GM12874 (cell line): Measurements from ENCODE around the gene C3orf22.

Source experiments
- TF ChIP-seq, protein P1 (sequence below): IDR thresholded peaks from 2 replicates; pipeline ENCODE4 v1.5.1; 2011; ENCODE audit warnings: low read depth, mild to moderate bottlenecking, control low read depth, low read length, moderate library complexity; ENCODE audit not compliant: insufficient read depth

The C3orf22 gene

DNA sequence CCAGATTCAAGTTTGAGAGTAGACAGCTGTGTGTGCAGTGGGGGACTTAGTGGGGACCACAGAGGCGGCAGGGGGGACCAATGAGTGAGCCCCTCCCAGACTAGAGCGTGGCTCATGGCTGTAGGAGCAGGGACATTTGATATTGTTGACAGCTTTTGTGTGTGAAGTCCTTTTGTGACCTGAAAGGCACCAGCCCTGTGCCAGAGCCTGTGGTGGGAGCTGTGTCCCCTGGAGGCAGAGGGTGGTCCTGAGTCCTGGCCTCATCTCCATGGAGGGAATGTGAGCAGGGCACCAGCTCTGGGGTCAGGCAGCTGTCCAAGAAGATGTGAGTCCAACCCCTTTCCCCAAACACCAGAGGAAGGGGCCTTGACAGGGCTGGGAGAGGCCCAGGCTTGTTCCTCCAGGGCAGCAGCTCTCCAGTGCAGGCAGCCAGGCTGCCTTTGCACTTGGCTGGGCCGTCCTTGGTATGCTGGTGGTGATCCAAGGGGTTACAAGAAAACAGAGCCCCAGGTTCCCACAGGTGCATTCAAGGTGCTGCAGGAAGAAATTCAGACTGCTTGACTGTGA lies 10.1 kb upstream of the C3orf22 start:
- TF ChIP-seq, protein P1, sequence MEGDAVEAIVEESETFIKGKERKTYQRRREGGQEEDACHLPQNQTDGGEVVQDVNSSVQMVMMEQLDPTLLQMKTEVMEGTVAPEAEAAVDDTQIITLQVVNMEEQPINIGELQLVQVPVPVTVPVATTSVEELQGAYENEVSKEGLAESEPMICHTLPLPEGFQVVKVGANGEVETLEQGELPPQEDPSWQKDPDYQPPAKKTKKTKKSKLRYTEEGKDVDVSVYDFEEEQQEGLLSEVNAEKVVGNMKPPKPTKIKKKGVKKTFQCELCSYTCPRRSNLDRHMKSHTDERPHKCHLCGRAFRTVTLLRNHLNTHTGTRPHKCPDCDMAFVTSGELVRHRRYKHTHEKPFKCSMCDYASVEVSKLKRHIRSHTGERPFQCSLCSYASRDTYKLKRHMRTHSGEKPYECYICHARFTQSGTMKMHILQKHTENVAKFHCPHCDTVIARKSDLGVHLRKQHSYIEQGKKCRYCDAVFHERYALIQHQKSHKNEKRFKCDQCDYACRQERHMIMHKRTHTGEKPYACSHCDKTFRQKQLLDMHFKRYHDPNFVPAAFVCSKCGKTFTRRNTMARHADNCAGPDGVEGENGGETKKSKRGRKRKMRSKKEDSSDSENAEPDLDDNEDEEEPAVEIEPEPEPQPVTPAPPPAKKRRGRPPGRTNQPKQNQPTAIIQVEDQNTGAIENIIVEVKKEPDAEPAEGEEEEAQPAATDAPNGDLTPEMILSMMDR, result no peak

- TF ChIP-seq, protein P1, result no peak
Observed at GRCh38 chr3:126567696-126568438, 9.1 kb upstream of the C3orf22 start.

DNA sequence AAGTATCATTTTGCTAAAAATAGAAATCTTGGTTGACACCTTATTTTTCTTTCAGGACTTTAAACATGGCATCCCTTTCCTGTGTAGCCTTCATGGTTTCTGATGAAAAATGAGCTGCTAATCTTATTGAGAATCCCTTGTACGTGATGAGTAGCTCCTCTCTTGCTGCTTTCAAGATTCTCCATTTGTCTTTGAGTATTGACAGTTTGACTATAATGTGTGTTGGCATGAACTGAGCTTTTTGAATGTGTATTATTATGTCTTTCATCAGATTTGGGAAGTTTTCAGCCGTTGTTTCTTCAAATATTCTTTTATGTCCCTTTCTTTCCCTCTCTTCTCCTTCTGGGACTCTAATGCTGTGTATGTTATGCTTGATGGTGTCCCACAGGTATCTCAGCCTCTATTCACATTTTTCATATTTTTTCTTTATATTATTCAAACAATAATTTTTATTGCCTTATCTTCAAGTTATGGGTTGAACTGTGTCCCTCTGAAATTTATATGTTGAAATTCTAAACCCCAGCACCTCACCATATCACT lies 4.1 kb upstream of the C3orf22 start:
- TF ChIP-seq, protein P1, result no peak

DNA sequence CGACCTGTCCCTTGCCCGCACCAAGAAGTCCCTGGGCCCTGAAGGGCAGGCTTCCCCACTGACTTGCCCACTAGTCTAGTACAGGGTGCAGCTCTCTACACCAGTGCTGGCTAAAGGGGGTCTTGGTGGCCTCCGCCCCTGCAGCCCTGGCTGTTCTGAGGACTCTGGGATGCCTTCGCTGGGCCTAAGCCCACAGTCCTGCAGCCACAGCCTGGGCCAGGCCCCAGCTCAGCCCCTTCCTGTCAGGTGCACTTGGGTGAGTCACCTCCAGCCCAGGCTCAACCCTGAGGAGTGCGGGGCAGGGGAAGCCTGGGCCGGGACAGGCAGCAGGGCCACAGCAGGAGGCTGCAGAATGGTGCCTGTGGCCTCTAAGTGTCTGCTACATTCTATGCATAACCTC lies 971 bp downstream of the C3orf22 start:
- TF ChIP-seq, protein P1, result no peak

DNA sequence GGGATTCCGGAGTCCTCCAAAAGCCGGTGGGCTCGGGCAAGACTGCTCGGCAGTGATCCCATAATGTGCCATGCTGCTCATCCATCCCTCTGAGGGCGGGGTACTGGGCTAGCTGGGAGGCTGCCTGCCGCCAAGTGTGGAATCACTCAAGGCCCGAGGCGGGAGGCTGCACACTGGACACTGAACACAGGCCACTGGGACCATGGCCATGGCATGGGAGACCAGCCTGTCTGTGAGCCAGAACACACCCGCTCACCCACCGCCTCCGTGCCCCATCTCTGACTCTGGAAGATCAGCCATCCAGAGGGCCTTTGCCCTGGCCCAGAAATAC lies 1.4 kb downstream of the C3orf22 start:
- TF ChIP-seq, protein P1, result no peak

GRCh38 chr3:126556637-126557414 lies 1.9 kb downstream of the C3orf22 start:
- TF ChIP-seq, protein P1, result no peak
